CD4-positive, CD25-positive, alpha-beta regulatory T cell (primary cell): ENCODE data around the gene DISP2. TPM values are rescaled to one million over a fixed set of nuclear protein-coding genes. Genes with fewer than 3 reads are reported as not detected.

Experiments used
- ATAC-seq, 2 donors: fragments of 150-1000 bp; cut with Tn5 transposase; one replicate each; pipeline ENCODE4 v1.10.0; 2021; ENCODE audit warnings: low read depth in 2 of 2, moderate number of reproducible peaks in 2 of 2, moderate library complexity in 1 of 2
- DNase-seq, 3 donors: peaks; one replicate each; pipeline versions ENCODE4 v3.0.0 to v3.0.0-alpha.2; 2012 to 2022; ENCODE audit warnings: mixed read lengths in 1 of 3
- H3K27ac ChIP-seq: one replicate; pipeline ENCODE4 v1.7.0; 2013; ENCODE audit warnings: mild to moderate bottlenecking, low read length; ENCODE audit not compliant: insufficient read depth, poor library complexity, severe bottlenecking
- H3K27me3 ChIP-seq: one replicate; pipeline ENCODE4 v1.7.0; 2013; ENCODE audit warnings: low read length; ENCODE audit not compliant: control insufficient read depth, insufficient read depth
- H3K36me3 ChIP-seq: one replicate; pipeline ENCODE4 v1.7.0; 2013; ENCODE audit warnings: mild to moderate bottlenecking, low read length, moderate library complexity; ENCODE audit not compliant: control insufficient read depth, insufficient read depth
- H3K4me1 ChIP-seq: 2 replicates; pipeline ENCODE4 v1.7.0; 2013; ENCODE audit warnings: mild to moderate bottlenecking, low read length; ENCODE audit not compliant: insufficient read depth, control insufficient read depth, poor library complexity, severe bottlenecking
- H3K4me3 ChIP-seq: one replicate; pipeline ENCODE4 v1.7.0; 2013; ENCODE audit warnings: low read depth, mild to moderate bottlenecking, low read length, moderate library complexity
- H3K9me3 ChIP-seq, 2 experiments: 1 replicate in 1 of 2; 2 replicates in 1 of 2; pipeline ENCODE4 v1.7.0; 2013; ENCODE audit warnings: low read length in 2 of 2, mild to moderate bottlenecking in 1 of 2, moderate library complexity in 1 of 2; ENCODE audit not compliant: control insufficient read depth in 2 of 2
- H3K27ac Mint-ChIP-seq, 3 donors: one replicate each; pipeline ENCODE4 v1.8.0; 2020 to 2022; ENCODE audit warnings: mild to moderate bottlenecking in 3 of 3, mixed read lengths in 3 of 3, moderate library complexity in 2 of 3
- H3K27me3 Mint-ChIP-seq: one replicate; pipeline ENCODE4 v1.8.0; 2022; ENCODE audit warnings: mild to moderate bottlenecking, mixed read lengths
- H3K36me3 Mint-ChIP-seq: one replicate; pipeline ENCODE4 v1.8.0; 2020; ENCODE audit warnings: mixed read lengths
- H3K4me1 Mint-ChIP-seq, 4 donors: one replicate each; pipeline ENCODE4 v1.8.0; 2020 to 2022; ENCODE audit warnings: mixed read lengths in 4 of 4, mild to moderate bottlenecking in 1 of 4
- H3K4me3 Mint-ChIP-seq, 4 donors: one replicate each; pipeline ENCODE4 v1.8.0; 2020 to 2022; ENCODE audit warnings: mild to moderate bottlenecking in 4 of 4, mixed read lengths in 4 of 4, moderate library complexity in 3 of 4
- H3K9me3 Mint-ChIP-seq, 7 donors: one replicate each; pipeline ENCODE4 v1.8.0; 2020 to 2022; ENCODE audit warnings: mixed read lengths in 7 of 7, mild to moderate bottlenecking in 3 of 7, moderate library complexity in 2 of 7
- polyA plus RNA-seq, 4 donors: library from polyadenylated mRNA; unstranded; fragments of 300-500 nt; fragmentation: Illumina TruSeq; gene quantifications; one replicate each; pipeline ENCODE4 v1.2.3, GENCODE V29; 2021
- total RNA-seq: library from RNA; stranded (reverse); gene quantifications from one replicate; pipeline ENCODE4 v1.2.3, GENCODE V29; 2022

Gene DISP2
- total and polyA plus RNA-seq, 5 donors from 2014 or later = 0.10 to 0.54 (median 0.22) TPM

GRCh38 chr15:40335938-40336743 is 21.9 kb upstream of the DISP2 start:
- Mint-ChIP-seq H3K4me1 (peaks cover 0 to 16% (median 6%) of the 10 kb centered on the region in 4 donors), H3K27me3 (peaks cover 5% of the 10 kb centered on the region), H3K27ac (no peak overlapping the region), H3K4me3 (no peak overlapping the region), H3K9me3 (peaks cover 0 to 2% (median 0%) of the 10 kb centered on the region in 7 donors), H3K36me3 (peaks cover 3% of the 10 kb centered on the region)
- DNase-seq = no peak
- H3K4me1 ChIP-seq = peaks cover 7% of the 10 kb centered on the region
- no peak overlapping the region for H3K27ac ChIP-seq
- no peaks in the 10 kb centered on the region for H3K27me3 ChIP-seq
- H3K9me3 ChIP-seq = no peaks in the 10 kb centered on the region
- H3K36me3 ChIP-seq = no peaks in the 10 kb centered on the region
- H3K4me3 ChIP-seq = no peak overlapping the region
- ATAC-seq = no peak

- H3K27ac Mint-ChIP-seq = no peak overlapping the region
- H3K36me3 Mint-ChIP-seq = peaks cover 3% of the 10 kb centered on the region
- no peak for ATAC-seq
- no peaks in the 10 kb centered on the region for H3K9me3 ChIP-seq
- no peak overlapping the region for H3K4me3 Mint-ChIP-seq
- H3K4me1 Mint-ChIP-seq = peaks cover 0 to 16% (median 6%) of the 10 kb centered on the region in 4 donors
- H3K9me3 Mint-ChIP-seq = peaks cover 0 to 2% (median 0%) of the 10 kb centered on the region in 7 donors
- H3K4me1 ChIP-seq = peaks cover 7% of the 10 kb centered on the region
- H3K27ac ChIP-seq = no peak overlapping the region
- no peaks in the 10 kb centered on the region for H3K36me3 ChIP-seq
- DNase-seq = no peak
- H3K27me3 Mint-ChIP-seq = peaks cover 5% of the 10 kb centered on the region
- H3K4me3 ChIP-seq = no peak overlapping the region
- no peaks in the 10 kb centered on the region for H3K27me3 ChIP-seq
Measured at GRCh38 chr15:40336744-40337122, 21.3 kb upstream of the DISP2 start.

GRCh38 chr15:40337597-40337996 is 20.4 kb upstream of the DISP2 start:
- H3K4me1 Mint-ChIP-seq = peaks cover 0 to 16% (median 6%) of the 10 kb centered on the region in 4 donors
- Histone ChIP-seq H3K4me1 (peaks cover 7% of the 10 kb centered on the region), H3K27me3 (no peaks in the 10 kb centered on the region), H3K36me3 (no peaks in the 10 kb centered on the region), H3K27ac (no peak overlapping the region), H3K4me3 (no peak overlapping the region), H3K9me3 (no peaks in the 10 kb centered on the region)
- H3K4me3 Mint-ChIP-seq = peak overlapping the region in 1 of 4 donors; percentile 3
- H3K36me3 Mint-ChIP-seq = peaks cover 3% of the 10 kb centered on the region
- DNase-seq (no peak), ATAC-seq (no peak)
- H3K27ac Mint-ChIP-seq = no peak overlapping the region
- H3K9me3 Mint-ChIP-seq = peaks cover 0 to 2% (median 0%) of the 10 kb centered on the region in 7 donors
- peaks cover 5% of the 10 kb centered on the region for H3K27me3 Mint-ChIP-seq

GRCh38 chr15:40338041-40338657 is 19.9 kb upstream of the DISP2 start:
- Mint-ChIP-seq H3K9me3 (peaks cover 0 to 2% (median 0%) of the 10 kb centered on the region in 7 donors), H3K27ac (no peak overlapping the region), H3K36me3 (no peaks in the 10 kb centered on the region), H3K4me3 (peak overlapping the region in 1 of 4 donors; percentile 3), H3K27me3 (peaks cover 5% of the 10 kb centered on the region), H3K4me1 (peaks cover 0 to 16% (median 6%) of the 10 kb centered on the region in 4 donors)
- H3K4me3 ChIP-seq = no peak overlapping the region
- H3K36me3 ChIP-seq = no peaks in the 10 kb centered on the region
- no peaks in the 10 kb centered on the region for H3K27me3 ChIP-seq
- H3K27ac ChIP-seq = no peak overlapping the region
- ATAC-seq = peak; percentile 83 to 87
- H3K4me1 ChIP-seq = peaks cover 7% of the 10 kb centered on the region
- H3K9me3 ChIP-seq = no peaks in the 10 kb centered on the region
- peak; percentile 63 to 82 (median 73) for DNase-seq

- no peaks in the 10 kb centered on the region for H3K36me3 Mint-ChIP-seq
- peaks cover 7% of the 10 kb centered on the region for H3K4me1 ChIP-seq
- H3K4me3 ChIP-seq = no peak overlapping the region
- H3K9me3 ChIP-seq = no peaks in the 10 kb centered on the region
- H3K27ac ChIP-seq = no peak overlapping the region
- peaks cover 0 to 10% (median 5%) of the 10 kb centered on the region in 4 donors for H3K4me1 Mint-ChIP-seq
- DNase-seq (no peak), ATAC-seq (no peak)
- no peaks in the 10 kb centered on the region for H3K27me3 ChIP-seq
- H3K4me3 Mint-ChIP-seq = no peak overlapping the region
- no peak overlapping the region for H3K27ac Mint-ChIP-seq
- peaks cover 5% of the 10 kb centered on the region for H3K27me3 Mint-ChIP-seq
- no peaks in the 10 kb centered on the region for H3K9me3 Mint-ChIP-seq
- H3K36me3 ChIP-seq = no peaks in the 10 kb centered on the region
Measured at GRCh38 chr15:40338921-40339620, 18.9 kb upstream of the DISP2 start.

- no peak overlapping the region for H3K27ac ChIP-seq
- ATAC-seq (no peak), DNase-seq (no peak)
- H3K27me3 ChIP-seq = no peaks in the 10 kb centered on the region
- no peak overlapping the region for H3K27ac Mint-ChIP-seq
- H3K36me3 ChIP-seq = no peaks in the 10 kb centered on the region
- no peaks in the 10 kb centered on the region for H3K9me3 ChIP-seq
- peaks cover 0 to 8% (median 6%) of the 10 kb centered on the region in 4 donors for H3K4me1 Mint-ChIP-seq
- no peaks in the 10 kb centered on the region for H3K9me3 Mint-ChIP-seq
- no peaks in the 10 kb centered on the region for H3K36me3 Mint-ChIP-seq
- peaks cover 5% of the 10 kb centered on the region for H3K27me3 Mint-ChIP-seq
- peaks cover 9% of the 10 kb centered on the region for H3K4me1 ChIP-seq
- no peak overlapping the region for H3K4me3 Mint-ChIP-seq
- H3K4me3 ChIP-seq = no peak overlapping the region
Measured at GRCh38 chr15:40339621-40339945, 18.4 kb upstream of the DISP2 start.

GRCh38 chr15:40340038-40340739 is 17.8 kb upstream of the DISP2 start:
- no peaks in the 10 kb centered on the region for H3K27me3 ChIP-seq
- Mint-ChIP-seq H3K9me3 (no peaks in the 10 kb centered on the region), H3K27me3 (peaks cover 5% of the 10 kb centered on the region), H3K4me1 (peaks cover 0 to 9% (median 6%) of the 10 kb centered on the region in 4 donors), H3K4me3 (no peak overlapping the region), H3K36me3 (no peaks in the 10 kb centered on the region), H3K27ac (no peak overlapping the region)
- H3K36me3 ChIP-seq = no peaks in the 10 kb centered on the region
- ATAC-seq = no peak
- H3K9me3 ChIP-seq = no peaks in the 10 kb centered on the region
- no peak overlapping the region for H3K27ac ChIP-seq
- H3K4me1 ChIP-seq = peaks cover 12% of the 10 kb centered on the region
- H3K4me3 ChIP-seq = no peak overlapping the region
- DNase-seq = no peak
